SK-N-SH (cell line): ENCODE data around the gene KCTD17. TPM values are rescaled to one million over a fixed set of nuclear protein-coding genes. Genes with fewer than 3 reads are reported as not detected.
"Not testable (repeated sequence)": the region's sequence is repeated elsewhere in the genome, so short reads cannot be mapped to it uniquely, and the experiment has no call there.

ENCODE experiments used
- CTCF ChIA-PET: fragments of 300-600, 350-600 bp; formaldehyde crosslinking; extraction: SDS; loops from one replicate; lab custom pipeline; 2021; lab: Yijun Ruan, JAX
- POLR2A ChIA-PET: fragments of 350-600 bp; sonication (Branson Sonifier 250); formaldehyde crosslinking; extraction: SDS; loops from one replicate; lab custom pipeline; 2020; ENCODE audit warnings: antibody characterized with exemption, inconsistent platforms; lab: Yijun Ruan, JAX
- DNase-seq: peaks from one replicate; pipeline ENCODE4 v3.0.0; 2012
- H2AFZ ChIP-seq: fragments of 200-600 bp; sonication (generic); 2 replicates; pipeline ENCODE4 v1.8.1; 2016; ENCODE audit warnings: antibody characterized with exemption, mild to moderate bottlenecking, low read depth
- H3F3A ChIP-seq: fragments of 200-600 bp; sonication (generic); replicated peaks from 2 replicates; pipeline ENCODE3; 2016; ENCODE audit warnings: antibody characterized with exemption, mild to moderate bottlenecking; ENCODE audit not compliant: insufficient read depth
- H3K27ac ChIP-seq, 2 experiments: fragments of 200-500 bp in 1 of 2; fragments of 200-600 bp in 1 of 2; sonication (Bioruptor generic) in 1 of 2; sonication (generic), shearing (Covaris generic) in 1 of 2; 2 replicates each; pipeline versions ENCODE4 v1.5.1 to v1.6.1; 2014 to 2016; ENCODE audit warnings: low read depth in 2 of 2, inconsistent platforms in 1 of 2, low read length in 1 of 2, mild to moderate bottlenecking in 1 of 2, mixed read lengths in 1 of 2
- H3K27me3 ChIP-seq: fragments of 200-600 bp; sonication (generic), shearing (Covaris generic); 2 replicates; pipeline ENCODE4 v1.6.1; 2016; ENCODE audit warnings: mixed run types; ENCODE audit not compliant: insufficient read depth
- H3K36me3 ChIP-seq, 2 experiments: fragments of 200-500 bp in 1 of 2; fragments of 200-600 bp in 1 of 2; sonication (Bioruptor generic) in 1 of 2; sonication (generic) in 1 of 2; replicated peaks in 1 of 2; 2 replicates each; pipeline versions ENCODE3 to v1.5.1; 2014 to 2016; ENCODE audit warnings: low read length in 1 of 2, mild to moderate bottlenecking in 1 of 2; ENCODE audit not compliant: insufficient read depth in 2 of 2, control insufficient read depth in 1 of 2
- H3K4me1 ChIP-seq, 2 experiments: fragments of 200-500 bp in 1 of 2; fragments of 200-600 bp in 1 of 2; sonication (Bioruptor generic) in 1 of 2; sonication (generic), shearing (Covaris generic) in 1 of 2; 2 replicates each; pipeline versions ENCODE4 v1.5.1 to v1.6.1; 2014 to 2016; ENCODE audit warnings: low read depth in 1 of 2, low read length in 1 of 2, mixed run types in 1 of 2; ENCODE audit not compliant: insufficient read depth in 2 of 2, control insufficient read depth in 1 of 2
- H3K4me2 ChIP-seq: fragments of 200-600 bp; sonication (generic), shearing (Covaris generic); 2 replicates; pipeline ENCODE4 v1.6.1; 2017; ENCODE audit warnings: mixed run types
- H3K4me3 ChIP-seq, 2 experiments: fragments of 200-500 bp in 1 of 2; fragments of 200-600 bp in 1 of 2; sonication (Bioruptor generic) in 1 of 2; sonication (generic), shearing (Covaris generic) in 1 of 2; 2 replicates each; pipeline versions ENCODE4 v1.5.1 to v1.8.1; 2014 to 2016; ENCODE audit warnings: low read depth in 2 of 2, inconsistent platforms in 1 of 2, low read length in 1 of 2, mild to moderate bottlenecking in 1 of 2, mixed read lengths in 1 of 2, moderate library complexity in 1 of 2
- H3K79me2 ChIP-seq: fragments of 200-600 bp; sonication (generic); 2 replicates; pipeline ENCODE4 v1.8.1; 2017; ENCODE audit warnings: mild to moderate bottlenecking; ENCODE audit not compliant: insufficient read depth
- H3K9ac ChIP-seq: fragments of 200-600 bp; sonication (generic); 2 replicates; pipeline ENCODE4 v1.6.1; 2017; ENCODE audit warnings: mixed run types
- H3K9me2 ChIP-seq: fragments of 200-600 bp; sonication (generic); 2 replicates; pipeline ENCODE4 v1.6.1; 2017; ENCODE audit warnings: mixed run types
- H3K9me3 ChIP-seq: fragments of 200-600 bp; sonication (generic); 2 replicates; pipeline ENCODE4 v1.6.1; 2017; ENCODE audit warnings: mixed run types, mild to moderate bottlenecking, moderate library complexity
- H4K20me1 ChIP-seq: fragments of 200-600 bp; sonication (generic); 2 replicates; pipeline ENCODE4 v1.6.1; 2017; ENCODE audit warnings: mild to moderate bottlenecking, mixed run types; ENCODE audit not compliant: insufficient read depth
- CHD2 ChIP-seq: fragments of 150-350 bp; IDR thresholded peaks from 2 replicates; pipeline ENCODE4 v1.6.1; 2018; ENCODE audit warnings: low read length; ENCODE audit not compliant: partially characterized antibody
- EP300 ChIP-seq, 2 experiments: IDR thresholded peaks; 2 replicates each; pipeline versions ENCODE4 v1.4.0 to v1.6.1; 2012; ENCODE audit warnings: borderline replicate concordance in 1 of 2, low read depth in 1 of 2, low read length in 1 of 2
- GATA2 ChIP-seq: sonication (generic); formaldehyde crosslinking; IDR thresholded peaks from 2 replicates; pipeline ENCODE4 v1.5.0; 2020; ENCODE audit warnings: mild to moderate bottlenecking, missing genetic modification reagents
- MEF2A ChIP-seq: IDR thresholded peaks from 2 replicates; pipeline ENCODE4 v1.4.0; 2012; ENCODE audit warnings: low read depth, borderline replicate concordance
- POLR2AphosphoS5 ChIP-seq: IDR thresholded peaks from 2 replicates; pipeline ENCODE4 v1.6.1; 2012; ENCODE audit warnings: low read depth, low read length
- RCOR1 ChIP-seq: fragments of 150-350 bp; IDR thresholded peaks from 2 replicates; pipeline ENCODE4 v1.6.1; 2017; ENCODE audit warnings: antibody characterized with exemption, low read length
- RXRA ChIP-seq: IDR thresholded peaks from 2 replicates; pipeline ENCODE4 v1.4.0; 2012; ENCODE audit warnings: low read depth, mild to moderate bottlenecking, borderline replicate concordance
- TAF1 ChIP-seq: IDR thresholded peaks from 2 replicates; pipeline ENCODE4 v1.6.1; 2012; ENCODE audit warnings: low read depth, mild to moderate bottlenecking, low read length, moderate library complexity, borderline replicate concordance
- WGBS: methylation state at CpG from one replicate; pipeline ENCODE4 v1.1.6; 2017; ENCODE audit warnings: low lambda C conversion rate; 5-methylcytosine and 5-hydroxymethylcytosine counted together
- polyA plus RNA-seq, 3 experiments: library from polyadenylated mRNA; depleted of rRNA; stranded (reverse); fragments of >200 nt; gene quantifications; 2 replicates each; pipeline ENCODE4 v1.2.3, GENCODE V29; 2012
- TF ChIP-seq, protein P1 (sequence below): IDR thresholded peaks from 2 replicates; pipeline ENCODE4; 2012
- TF ChIP-seq, protein P2 (sequence below): fragments of 150-350 bp; IDR thresholded peaks from 2 replicates; pipeline ENCODE4 v1.6.1; 2016; ENCODE audit warnings: mild to moderate bottlenecking, low read depth, low read length
- TF ChIP-seq, protein P3 (sequence below): IDR thresholded peaks from 2 replicates; pipeline ENCODE4 v1.4.0; 2012; ENCODE audit warnings: low read depth, borderline replicate concordance

KCTD17 gene
- polyA plus RNA-seq, 1 of the 3 experiments (the other 2 are of a cell fraction): 57.8 TPM

DNA sequence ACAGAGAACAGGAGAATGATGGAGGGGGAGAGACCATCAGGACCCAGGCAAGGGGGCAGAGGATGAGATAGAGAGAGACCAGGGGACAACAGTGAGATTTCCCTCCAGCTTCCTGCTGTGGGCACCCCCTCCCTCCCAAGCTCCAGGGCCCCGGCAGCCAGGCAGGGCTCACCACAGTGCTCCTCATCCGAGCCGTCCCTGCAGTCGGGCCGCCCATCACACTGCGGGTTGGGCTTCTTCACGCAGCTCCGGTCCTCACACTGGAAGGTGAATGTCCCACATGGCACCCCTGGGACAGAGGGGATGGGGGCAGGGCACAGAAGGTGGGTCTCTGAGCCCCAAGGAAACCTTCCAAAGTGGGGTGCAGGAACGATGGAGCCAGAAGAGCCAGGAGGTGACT lies 19.2 kb downstream of the KCTD17 start:
- TF ChIP-seq GATA2: no peak
- TF ChIP-seq RCOR1: no peak
- no peak for TF ChIP-seq TAF1
- TF ChIP-seq EP300 (IDR thresholded peaks at IDR 0.05; ENCODE audit: borderline replicate concordance in 1 of 2, low read depth in 1 of 2, low read length in 1 of 2): no peak
- no peak for TF ChIP-seq CHD2
- TF ChIP-seq RXRA: no peak
- TF ChIP-seq, protein P1, sequence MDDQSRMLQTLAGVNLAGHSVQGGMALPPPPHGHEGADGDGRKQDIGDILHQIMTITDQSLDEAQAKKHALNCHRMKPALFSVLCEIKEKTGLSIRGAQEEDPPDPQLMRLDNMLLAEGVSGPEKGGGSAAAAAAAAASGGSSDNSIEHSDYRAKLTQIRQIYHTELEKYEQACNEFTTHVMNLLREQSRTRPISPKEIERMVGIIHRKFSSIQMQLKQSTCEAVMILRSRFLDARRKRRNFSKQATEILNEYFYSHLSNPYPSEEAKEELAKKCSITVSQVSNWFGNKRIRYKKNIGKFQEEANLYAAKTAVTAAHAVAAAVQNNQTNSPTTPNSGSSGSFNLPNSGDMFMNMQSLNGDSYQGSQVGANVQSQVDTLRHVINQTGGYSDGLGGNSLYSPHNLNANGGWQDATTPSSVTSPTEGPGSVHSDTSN: no peak
- TF ChIP-seq POLR2AphosphoS5: no peak
- no peak for TF ChIP-seq MEF2A
- TF ChIP-seq, protein P2, sequence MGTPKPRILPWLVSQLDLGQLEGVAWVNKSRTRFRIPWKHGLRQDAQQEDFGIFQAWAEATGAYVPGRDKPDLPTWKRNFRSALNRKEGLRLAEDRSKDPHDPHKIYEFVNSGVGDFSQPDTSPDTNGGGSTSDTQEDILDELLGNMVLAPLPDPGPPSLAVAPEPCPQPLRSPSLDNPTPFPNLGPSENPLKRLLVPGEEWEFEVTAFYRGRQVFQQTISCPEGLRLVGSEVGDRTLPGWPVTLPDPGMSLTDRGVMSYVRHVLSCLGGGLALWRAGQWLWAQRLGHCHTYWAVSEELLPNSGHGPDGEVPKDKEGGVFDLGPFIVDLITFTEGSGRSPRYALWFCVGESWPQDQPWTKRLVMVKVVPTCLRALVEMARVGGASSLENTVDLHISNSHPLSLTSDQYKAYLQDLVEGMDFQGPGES: no peak
- TF ChIP-seq, protein P3, sequence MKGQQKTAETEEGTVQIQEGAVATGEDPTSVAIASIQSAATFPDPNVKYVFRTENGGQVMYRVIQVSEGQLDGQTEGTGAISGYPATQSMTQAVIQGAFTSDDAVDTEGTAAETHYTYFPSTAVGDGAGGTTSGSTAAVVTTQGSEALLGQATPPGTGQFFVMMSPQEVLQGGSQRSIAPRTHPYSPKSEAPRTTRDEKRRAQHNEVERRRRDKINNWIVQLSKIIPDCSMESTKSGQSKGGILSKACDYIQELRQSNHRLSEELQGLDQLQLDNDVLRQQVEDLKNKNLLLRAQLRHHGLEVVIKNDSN: no peak
- no peak overlapping the region for H3K9ac ChIP-seq
- POLR2A ChIA-PET: no interaction called here
- no peaks in the 10 kb centered on the region for H3K79me2 ChIP-seq
- no peak overlapping the region for H3K4me3 ChIP-seq
- H3K27ac ChIP-seq: no peak overlapping the region
- H4K20me1 ChIP-seq: no peaks in the 10 kb centered on the region
- CTCF ChIA-PET: interaction anchor here (1.4 to 2.6 kb wide), 2 partner anchors 129 to 268 kb away, joined by 3 to 13 read pairs; no protein-coding TSS in a partner anchor
- no peaks in the 10 kb centered on the region for H3F3A ChIP-seq
- H3K9me3 ChIP-seq: no peaks in the 10 kb centered on the region
- no peak for DNase-seq
- WGBS: 10% methylated on average over 3 of the region's 9 CpGs
- H3K36me3 ChIP-seq: no peaks in the 10 kb centered on the region
- no peaks in the 10 kb centered on the region for H3K9me2 ChIP-seq
- H3K27me3 ChIP-seq: peaks cover 35% of the 10 kb centered on the region
- H2AFZ ChIP-seq: no peak overlapping the region
- no peak overlapping the region for H3K4me2 ChIP-seq
- H3K4me1 ChIP-seq: no peaks in the 10 kb centered on the region; a peak in 1 of 4 replicates

DNA sequence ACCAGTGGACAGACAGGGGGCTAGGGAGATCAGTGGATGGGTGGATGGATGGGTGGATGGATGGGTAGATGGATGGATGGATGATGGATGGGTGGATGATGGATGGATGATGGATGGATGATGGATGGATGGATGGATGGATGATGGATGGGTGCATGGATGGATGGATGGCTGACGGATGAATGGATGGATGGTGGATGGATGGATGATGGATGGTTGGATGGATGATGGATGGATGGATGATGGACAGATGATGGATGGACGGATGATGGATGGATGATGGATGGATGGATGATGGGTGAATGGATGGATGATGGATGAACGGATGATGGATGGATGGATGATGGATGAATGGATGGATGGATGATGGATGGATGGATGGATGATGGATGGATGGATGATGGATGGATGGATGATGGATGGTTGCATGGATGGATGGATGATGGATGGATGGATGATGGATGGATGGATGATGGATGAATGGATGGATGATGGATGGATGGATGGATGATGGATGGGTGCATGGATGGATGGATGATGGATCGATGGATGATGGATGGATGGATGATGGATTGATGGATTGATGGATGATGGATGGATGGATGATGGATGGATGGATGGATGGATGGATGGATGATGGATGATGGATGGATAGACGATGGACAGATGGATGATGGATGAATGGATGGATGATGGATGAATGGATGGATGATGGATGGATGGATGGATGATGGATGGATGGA lies 20.5 kb downstream of the KCTD17 start:
- H4K20me1 ChIP-seq, H3K9ac ChIP-seq, H3K9me3 ChIP-seq, H3K4me2 ChIP-seq, H3K36me3 ChIP-seq, H3K4me3 ChIP-seq, H2AFZ ChIP-seq, POLR2A ChIA-PET, H3K79me2 ChIP-seq, H3F3A ChIP-seq, H3K4me1 ChIP-seq, H3K27ac ChIP-seq, DNase-seq, H3K9me2 ChIP-seq: not testable (repeated sequence)
- peaks cover 48% of the 10 kb centered on the region for H3K27me3 ChIP-seq
- CTCF ChIA-PET: interaction anchor here (1.4 to 2.6 kb wide), 2 partner anchors 127 to 269 kb away, joined by 3 to 13 read pairs; no protein-coding TSS in a partner anchor
- 78% methylated on average over 5 of the region's 5 CpGs for WGBS
